GM10248 (cell line): ENCODE results near the gene LCN15.
"Not testable (repeated sequence)": the region's sequence is repeated elsewhere in the genome, so short reads cannot be mapped to it uniquely, and the experiment has no call there.

ENCODE experiments used
- CTCF ChIA-PET: fragments of 300-600 bp; sonication (Branson Sonifier 250); formaldehyde crosslinking; extraction: SDS; loops from one replicate; lab custom pipeline; 2021; ENCODE audit warnings: antibody characterized with exemption; lab: Yijun Ruan, JAX
- POLR2A ChIA-PET: fragments of 350-650 bp; sonication (Branson Sonifier 250); formaldehyde crosslinking; extraction: SDS; loops from one replicate; lab custom pipeline; 2020; ENCODE audit warnings: antibody characterized with exemption; lab: Yijun Ruan, JAX
- DNase-seq: peaks from one replicate; pipeline ENCODE4 v3.0.0; 2012; ENCODE audit errors: extremely low spot score
- CTCF ChIP-seq: IDR thresholded peaks from 2 replicates; pipeline ENCODE4 v1.5.1; 2012; ENCODE audit warnings: mild to moderate bottlenecking, low read depth; ENCODE audit errors: extremely low read depth, missing control alignments, control extremely low read depth

The LCN15 gene

GRCh38 chr9:136765041-136765440 is 723 bp upstream of the LCN15 start:
- ChIA-PET POLR2A (no interaction called here), CTCF (interaction anchor here (1.4 to 5.4 kb wide), 2 partner anchors 16 to 36 kb away, joined by 4 to 79 read pairs; no protein-coding TSS in a partner anchor)
- DNase-seq = no peak
- TF ChIP-seq CTCF = no peak

DNA sequence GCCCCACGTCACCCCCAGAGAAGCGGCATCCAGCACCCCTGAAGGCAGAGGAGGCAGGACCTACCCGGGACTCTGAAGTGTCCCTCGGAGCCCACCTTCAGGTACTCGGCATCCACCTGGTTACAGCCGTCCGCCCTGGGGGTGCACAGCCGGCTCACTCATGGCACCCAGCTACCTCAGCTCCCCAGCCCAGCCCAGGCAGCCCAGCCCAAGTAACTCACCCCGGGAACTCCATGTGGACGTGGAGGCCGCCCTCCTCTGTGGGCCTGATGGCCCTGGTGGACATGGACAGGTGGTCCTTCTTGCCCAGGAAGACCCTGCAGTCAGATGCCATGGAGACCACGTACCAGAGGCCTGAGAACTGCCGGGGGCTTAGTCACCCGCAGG is 676 bp downstream of the LCN15 start:
- ChIA-PET POLR2A (interaction anchor here (1.0 kb wide), 1 partner anchor 35 kb away, joined by 3 read pairs; no protein-coding TSS in a partner anchor), CTCF (interaction anchor here (1.0 to 1.5 kb wide), 4 partner anchors 14 to 272 kb away, joined by 3 to 6 read pairs (median 3); no protein-coding TSS in a partner anchor)
- DNase-seq = no peak
- TF ChIP-seq CTCF = no peak

DNA sequence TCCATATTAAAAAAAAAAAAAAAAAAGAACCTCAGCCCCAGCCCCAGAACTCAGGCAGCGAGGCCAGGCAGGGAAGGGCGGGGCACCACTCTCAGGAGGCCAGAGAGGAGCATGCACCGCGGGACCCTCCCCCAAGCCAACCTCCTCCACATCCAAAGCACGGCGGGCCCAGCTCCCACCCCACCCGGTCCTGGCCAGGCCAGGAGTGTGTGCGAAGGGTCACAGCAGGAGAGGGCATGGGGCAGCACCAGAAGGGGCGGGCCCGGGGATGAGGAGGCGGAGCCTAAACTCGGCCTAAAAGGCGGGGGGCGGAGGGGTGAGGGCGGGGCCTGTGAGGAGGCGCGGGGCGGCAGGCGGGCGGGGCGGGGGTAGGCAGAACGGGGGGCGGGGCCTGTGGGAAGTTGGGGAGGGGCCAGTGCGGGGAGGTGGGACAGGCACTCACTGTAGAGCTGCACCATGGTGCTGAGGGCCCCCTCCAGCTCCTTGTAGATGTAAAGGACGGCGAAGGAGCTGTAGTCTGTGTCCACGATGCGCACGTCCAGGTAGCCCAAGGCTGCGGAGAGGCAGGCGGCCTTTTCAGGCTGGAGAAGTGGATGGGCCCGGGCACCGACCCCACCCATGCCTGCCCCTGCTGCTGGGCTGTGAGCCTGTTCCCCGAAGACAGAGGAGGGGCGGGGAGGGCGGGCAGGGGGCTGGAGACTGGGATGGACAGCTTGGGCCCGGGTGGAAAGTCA is 1.2 kb downstream of the LCN15 start:
- ChIA-PET POLR2A (interaction anchor here (1.0 kb wide), 1 partner anchor 35 kb away, joined by 3 read pairs; no protein-coding TSS in a partner anchor), CTCF (interaction anchor here (1.0 to 1.9 kb wide), 5 partner anchors 15 to 272 kb away, joined by 3 to 6 read pairs (median 3); no protein-coding TSS in a partner anchor)
- DNase-seq = peak; percentile 71
- TF ChIP-seq CTCF = no peak

DNA sequence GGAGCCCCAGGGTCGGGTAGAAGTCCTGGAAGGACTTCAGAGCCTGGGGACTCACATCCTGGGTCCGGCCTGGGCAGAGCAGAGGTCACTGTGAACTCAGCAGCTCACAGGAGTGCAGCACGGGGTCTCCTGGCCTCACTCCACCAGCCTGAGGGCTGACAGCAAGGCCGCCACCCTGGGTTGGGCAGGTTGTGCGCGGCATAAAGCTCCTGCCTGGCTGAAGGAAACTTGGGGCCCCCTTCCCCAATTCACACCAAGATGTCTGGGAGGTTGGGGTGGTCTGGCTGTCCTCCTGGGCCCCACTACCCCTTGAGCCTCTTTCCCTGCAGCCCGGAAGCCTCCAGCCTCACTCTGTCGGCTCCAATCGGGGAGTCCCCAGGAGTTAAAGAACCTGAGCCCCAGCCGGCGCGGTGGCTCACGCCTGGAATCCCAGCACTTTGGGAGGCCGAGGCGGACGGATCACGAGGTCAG is 2.1 kb downstream of the LCN15 start:
- POLR2A ChIA-PET = no interaction called here
- no peak for TF ChIP-seq CTCF
- CTCF ChIA-PET = interaction anchor here (1.3 to 5.2 kb wide), 4 partner anchors 16 to 272 kb away, joined by 3 to 24 read pairs (median 11); partner anchors contain the start of gene LCN10
- no peak for DNase-seq

- no peak for TF ChIP-seq CTCF
- CTCF ChIA-PET = interaction anchor here (1.1 to 5.2 kb wide), 6 partner anchors 11 to 273 kb away, joined by 3 to 24 read pairs (median 11); partner anchors contain the start of gene LCN10
- POLR2A ChIA-PET = no interaction called here
- no peak for DNase-seq
Measured at GRCh38 chr9:136761545-136761981, 2.8 kb downstream of the LCN15 start.

GRCh38 chr9:136760834-136761544 is 3.3 kb downstream of the LCN15 start:
- DNase-seq, POLR2A ChIA-PET: not testable (repeated sequence)
- CTCF ChIA-PET = interaction anchor here (1.1 to 5.2 kb wide), 7 partner anchors 11 to 274 kb away, joined by 3 to 24 read pairs (median 5); partner anchors contain the start of gene LCN10
- peak; percentile 75 for TF ChIP-seq CTCF
